Mammary epithelial cell (primary cell): ENCODE results near the gene FANCI.

Source experiments
- CTCF ChIP-seq, 2 donors: IDR thresholded peaks in 1 of 2; conservative IDR thresholded peaks in 1 of 2; 2 replicates each; pipeline ENCODE4 v1.5.1; 2011 to 2012; ENCODE audit warnings: inconsistent platforms in 2 of 2, low read length in 2 of 2, mild to moderate bottlenecking in 2 of 2, control low read depth in 1 of 2, low read depth in 1 of 2; ENCODE audit not compliant: insufficient read depth in 1 of 2; ENCODE audit errors: extremely low read depth in 1 of 2
- EZH2 ChIP-seq: IDR thresholded peaks from 2 replicates; pipeline ENCODE4 v1.6.1; 2012; ENCODE audit warnings: low read length, inconsistent platforms, borderline replicate concordance

- TF ChIP-seq CTCF (conservative IDR thresholded peaks at IDR 0.05 in 1 of 2, IDR thresholded peaks at IDR 0.05 in 1 of 2; ENCODE audit: extremely low read depth in 1 of 2, insufficient read depth in 1 of 2, low read depth in 1 of 2, low read length in 2 of 2) (no peak), EZH2 (no peak)
These were observed 63.3 kb downstream of the FANCI start for GRCh38 chr15:89307046-89307587.
